Fibroblast of lung (primary cell): ENCODE data around the gene ANKS4B.

Experiments
- EZH2 ChIP-seq: IDR thresholded peaks from 2 replicates; pipeline ENCODE4 v1.5.1; 2012; ENCODE audit warnings: low read length, control low read depth, mild to moderate bottlenecking; ENCODE audit errors: missing control alignments
- TF ChIP-seq, protein P1 (sequence below), 2 donors: IDR thresholded peaks in 1 of 2; conservative IDR thresholded peaks in 1 of 2; 1 replicate in 1 of 2; 2 replicates in 1 of 2; pipeline ENCODE4 v1.5.1; 2011 to 2012; ENCODE audit warnings: low read length in 2 of 2, control low read depth in 1 of 2, inconsistent platforms in 1 of 2, low read depth in 1 of 2, mild to moderate bottlenecking in 1 of 2

GRCh38 chr16:21239646-21240045, 6.1 kb downstream of the ANKS4B start:
- TF ChIP-seq, protein P1, sequence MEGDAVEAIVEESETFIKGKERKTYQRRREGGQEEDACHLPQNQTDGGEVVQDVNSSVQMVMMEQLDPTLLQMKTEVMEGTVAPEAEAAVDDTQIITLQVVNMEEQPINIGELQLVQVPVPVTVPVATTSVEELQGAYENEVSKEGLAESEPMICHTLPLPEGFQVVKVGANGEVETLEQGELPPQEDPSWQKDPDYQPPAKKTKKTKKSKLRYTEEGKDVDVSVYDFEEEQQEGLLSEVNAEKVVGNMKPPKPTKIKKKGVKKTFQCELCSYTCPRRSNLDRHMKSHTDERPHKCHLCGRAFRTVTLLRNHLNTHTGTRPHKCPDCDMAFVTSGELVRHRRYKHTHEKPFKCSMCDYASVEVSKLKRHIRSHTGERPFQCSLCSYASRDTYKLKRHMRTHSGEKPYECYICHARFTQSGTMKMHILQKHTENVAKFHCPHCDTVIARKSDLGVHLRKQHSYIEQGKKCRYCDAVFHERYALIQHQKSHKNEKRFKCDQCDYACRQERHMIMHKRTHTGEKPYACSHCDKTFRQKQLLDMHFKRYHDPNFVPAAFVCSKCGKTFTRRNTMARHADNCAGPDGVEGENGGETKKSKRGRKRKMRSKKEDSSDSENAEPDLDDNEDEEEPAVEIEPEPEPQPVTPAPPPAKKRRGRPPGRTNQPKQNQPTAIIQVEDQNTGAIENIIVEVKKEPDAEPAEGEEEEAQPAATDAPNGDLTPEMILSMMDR (conservative IDR thresholded peaks at IDR 0.05 in 1 of 2, IDR thresholded peaks at IDR 0.05 in 1 of 2; ENCODE audit: low read depth in 1 of 2, low read length in 2 of 2): no peak
- TF ChIP-seq EZH2: no peak
